PC-9 (cell line): Measurements from ENCODE around the gene CREBL2. TPM values are rescaled to one million over a fixed set of nuclear protein-coding genes. Genes with fewer than 3 reads are reported as not detected.
A peak's percentile ranks its signal among the peaks of the same experiment; 100 is the strongest.

Experiments
- BruUV-seq: library from RNA; stranded (reverse); fragments of 400-500 nt; replicated peaks from 2 replicates; lab custom pipeline; 2021; lab: Mats Ljungman, UMichigan
- CTCF ChIA-PET: fragments of 300-600 bp; sonication (Branson Sonifier 250); formaldehyde crosslinking; loops from one replicate; lab custom pipeline; 2022; ENCODE audit warnings: antibody characterized with exemption; lab: Charles Lee
- POLR2A ChIA-PET: fragments of 300-600 bp; sonication (Branson Sonifier 250); formaldehyde crosslinking; loops from one replicate; lab custom pipeline; 2022; ENCODE audit warnings: antibody characterized with exemption; ENCODE audit not compliant: unreplicated experiment; lab: Charles Lee
- DNase-seq, 2 experiments: peaks; one replicate each; pipeline versions ENCODE4 v3.0.0 to v3.0.0-alpha.2; 2015 to 2022; ENCODE audit warnings: mixed read lengths in 1 of 2
- H2AFZ ChIP-seq: fragments of 200-600 bp; sonication (generic); 2 replicates; pipeline ENCODE4 v1.8.1; 2017; ENCODE audit warnings: antibody characterized with exemption
- H3F3A ChIP-seq: fragments of 200-600 bp; sonication (generic); 2 replicates; pipeline ENCODE4 v1.8.1; 2017; ENCODE audit warnings: antibody characterized with exemption, mild to moderate bottlenecking, low read depth; ENCODE audit not compliant: insufficient read depth
- H3K27ac ChIP-seq: fragments of 200-600 bp; sonication (generic); 2 replicates; pipeline ENCODE4 v1.6.1; 2016; ENCODE audit warnings: mixed run types
- H3K27me3 ChIP-seq: fragments of 200-600 bp; sonication (generic); 2 replicates; pipeline ENCODE4 v1.6.1; 2016; ENCODE audit warnings: low read depth, mixed run types; ENCODE audit not compliant: insufficient read depth
- H3K36me3 ChIP-seq: fragments of 200-600 bp; sonication (generic); 2 replicates; pipeline ENCODE4 v1.6.1; 2016; ENCODE audit warnings: low read depth, mixed run types
- H3K4me1 ChIP-seq: fragments of 200-600 bp; sonication (generic); replicated peaks from 2 replicates; pipeline ENCODE4 v1.6.1; 2016; ENCODE audit warnings: mixed run types; ENCODE audit not compliant: insufficient read depth
- H3K4me2 ChIP-seq: fragments of 200-600 bp; sonication (generic); 2 replicates; pipeline ENCODE4 v1.6.1; 2017; ENCODE audit warnings: mixed run types
- H3K4me3 ChIP-seq: fragments of 200-600 bp; sonication (generic); 2 replicates; pipeline ENCODE4 v1.6.1; 2016; ENCODE audit warnings: mixed run types
- H3K79me2 ChIP-seq: fragments of 200-600 bp; sonication (generic); 2 replicates; pipeline ENCODE4 v1.6.1; 2017; ENCODE audit warnings: low read depth, mixed run types
- H3K9me2 ChIP-seq: fragments of 200-600 bp; sonication (generic); 2 replicates; pipeline ENCODE4 v1.8.1; 2017; ENCODE audit warnings: mild to moderate bottlenecking; ENCODE audit not compliant: insufficient read depth
- H3K9me3 ChIP-seq: fragments of 200-600 bp; sonication (generic); 2 replicates; pipeline ENCODE4 v1.8.1; 2016; ENCODE audit warnings: low read depth; ENCODE audit not compliant: insufficient read depth
- H4K20me1 ChIP-seq: fragments of 200-600 bp; sonication (generic); 2 replicates; pipeline ENCODE4 v1.8.1; 2017; ENCODE audit not compliant: insufficient read depth
- EZH2 ChIP-seq: fragments of 200-600 bp; sonication (generic); IDR thresholded peaks from 2 replicates; pipeline ENCODE4 v1.8.0; 2017; ENCODE audit warnings: antibody characterized with exemption, low read depth
- intact Hi-C: fragments of 100-400 bp; cut with micrococcal nuclease; formaldehyde crosslinking; loops from one replicate; pipeline ENCODE4 v1.10.0; 2022; ENCODE audit not compliant: unreplicated experiment
- total RNA-seq: library from RNA; stranded (reverse); gene quantifications from 2 replicates; pipeline ENCODE4 v1.2.3, GENCODE V29; 2021
- TF ChIP-seq, protein P1 (sequence below): fragments of 200-600 bp; sonication (generic); conservative IDR thresholded peaks from 2 replicates; pipeline ENCODE4 v1.6.1; 2017; ENCODE audit warnings: mixed run types, antibody characterized with exemption, mild to moderate bottlenecking, moderate library complexity

Gene CREBL2
- total RNA-seq, 1 experiment from 2014 or later = 30.3 TPM

- CTCF ChIA-PET = no interaction called here
Measured at GRCh38 chr12:12683136-12683697, 71.5 kb downstream of the CREBL2 start.

GRCh38 chr12:12683725-12684124 is 72.0 kb downstream of the CREBL2 start:
- H3K36me3 ChIP-seq = no peaks in the 10 kb centered on the region
- no peaks in the 10 kb centered on the region for H3K79me2 ChIP-seq
- no peak for DNase-seq
- TF ChIP-seq EZH2 = no peak
- TF ChIP-seq, protein P1, sequence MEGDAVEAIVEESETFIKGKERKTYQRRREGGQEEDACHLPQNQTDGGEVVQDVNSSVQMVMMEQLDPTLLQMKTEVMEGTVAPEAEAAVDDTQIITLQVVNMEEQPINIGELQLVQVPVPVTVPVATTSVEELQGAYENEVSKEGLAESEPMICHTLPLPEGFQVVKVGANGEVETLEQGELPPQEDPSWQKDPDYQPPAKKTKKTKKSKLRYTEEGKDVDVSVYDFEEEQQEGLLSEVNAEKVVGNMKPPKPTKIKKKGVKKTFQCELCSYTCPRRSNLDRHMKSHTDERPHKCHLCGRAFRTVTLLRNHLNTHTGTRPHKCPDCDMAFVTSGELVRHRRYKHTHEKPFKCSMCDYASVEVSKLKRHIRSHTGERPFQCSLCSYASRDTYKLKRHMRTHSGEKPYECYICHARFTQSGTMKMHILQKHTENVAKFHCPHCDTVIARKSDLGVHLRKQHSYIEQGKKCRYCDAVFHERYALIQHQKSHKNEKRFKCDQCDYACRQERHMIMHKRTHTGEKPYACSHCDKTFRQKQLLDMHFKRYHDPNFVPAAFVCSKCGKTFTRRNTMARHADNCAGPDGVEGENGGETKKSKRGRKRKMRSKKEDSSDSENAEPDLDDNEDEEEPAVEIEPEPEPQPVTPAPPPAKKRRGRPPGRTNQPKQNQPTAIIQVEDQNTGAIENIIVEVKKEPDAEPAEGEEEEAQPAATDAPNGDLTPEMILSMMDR = no peak
- no TSS peak for BruUV-seq
- ChIA-PET POLR2A (no interaction called here), CTCF (no interaction called here)
- H3K4me1 ChIP-seq = no peaks in the 10 kb centered on the region
- H4K20me1 ChIP-seq = no peaks in the 10 kb centered on the region
- H3K9me2 ChIP-seq = no peaks in the 10 kb centered on the region
- H3F3A ChIP-seq = no peaks in the 10 kb centered on the region
- intact Hi-C loops = no loop called here
- H3K9me3 ChIP-seq = no peaks in the 10 kb centered on the region
- no peak overlapping the region for H3K4me2 ChIP-seq
- H3K27me3 ChIP-seq = no peaks in the 10 kb centered on the region
- H3K4me3 ChIP-seq = no peak overlapping the region
- no peak overlapping the region for H2AFZ ChIP-seq
- H3K27ac ChIP-seq = no peak overlapping the region

More at GRCh38 chr12:12683136-12683697, 71.5 kb downstream of the CREBL2 start:
- H3K9me3 ChIP-seq = no peaks in the 10 kb centered on the region
- no peak overlapping the region for H3K4me2 ChIP-seq
- no peak for DNase-seq
- H3K79me2 ChIP-seq = no peaks in the 10 kb centered on the region
- no peaks in the 10 kb centered on the region for H3K9me2 ChIP-seq
- no peak overlapping the region for H3K4me3 ChIP-seq
- no peak overlapping the region for H2AFZ ChIP-seq
- POLR2A ChIA-PET = no interaction called here
- H3K4me1 ChIP-seq = no peaks in the 10 kb centered on the region
- no peaks in the 10 kb centered on the region for H3F3A ChIP-seq
- no peaks in the 10 kb centered on the region for H3K27me3 ChIP-seq
- H3K27ac ChIP-seq = no peak overlapping the region
- BruUV-seq = no TSS peak
- no peaks in the 10 kb centered on the region for H3K36me3 ChIP-seq
- intact Hi-C loops = no loop called here
- no peak for TF ChIP-seq EZH2
- TF ChIP-seq, protein P1 = no peak
- no peaks in the 10 kb centered on the region for H4K20me1 ChIP-seq

DNA sequence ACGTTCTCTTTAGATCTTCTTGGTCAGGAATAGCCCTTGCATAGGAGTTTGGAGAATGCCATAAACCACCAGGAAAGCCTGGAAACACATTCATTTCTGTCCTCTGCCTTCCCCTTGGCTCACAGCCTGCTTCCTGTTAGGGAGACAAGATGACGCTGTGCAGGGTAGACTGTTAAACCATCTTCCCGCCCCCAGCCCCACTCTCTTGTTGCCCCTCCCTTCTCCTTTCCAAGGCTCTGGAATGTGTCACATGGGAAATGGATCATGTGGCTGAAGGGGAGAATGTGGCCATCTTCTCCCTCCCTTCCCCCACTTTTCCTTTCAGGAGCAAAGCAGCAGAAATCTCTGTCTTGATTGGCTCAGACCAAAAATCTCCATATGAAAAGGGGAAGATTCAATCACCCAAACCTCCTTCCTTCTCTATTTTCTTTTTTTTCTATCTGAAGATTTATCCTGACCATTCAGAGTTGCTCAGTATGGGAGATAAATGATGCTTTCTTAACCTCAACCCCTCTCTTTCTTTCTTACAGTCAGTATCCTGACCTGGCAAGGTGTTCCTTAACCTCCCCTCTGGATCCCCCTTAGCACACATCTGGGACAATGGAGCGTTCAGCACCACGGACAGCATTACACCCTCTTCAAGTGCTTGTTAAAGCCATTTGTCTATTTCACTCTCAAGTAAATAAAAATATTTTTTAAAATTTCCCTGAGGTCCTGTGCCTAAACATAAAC is 72.9 kb downstream of the CREBL2 start:
- no peak overlapping the region for H3K4me3 ChIP-seq
- no peaks in the 10 kb centered on the region for H3K36me3 ChIP-seq
- H3K79me2 ChIP-seq = no peaks in the 10 kb centered on the region
- H3F3A ChIP-seq = no peaks in the 10 kb centered on the region
- no peak overlapping the region for H3K27ac ChIP-seq
- H3K9me3 ChIP-seq = no peaks in the 10 kb centered on the region
- TF ChIP-seq, protein P1 = no peak
- no peak for TF ChIP-seq EZH2
- peak in 1 of 2 experiments; percentile 25 for DNase-seq
- ChIA-PET CTCF (no interaction called here), POLR2A (no interaction called here)
- no peaks in the 10 kb centered on the region for H4K20me1 ChIP-seq
- no peak overlapping the region for H2AFZ ChIP-seq
- intact Hi-C loops = no loop called here
- H3K4me2 ChIP-seq = no peak overlapping the region
- no peaks in the 10 kb centered on the region for H3K27me3 ChIP-seq
- BruUV-seq = no TSS peak
- H3K4me1 ChIP-seq = no peaks in the 10 kb centered on the region
- H3K9me2 ChIP-seq = no peaks in the 10 kb centered on the region
